ENCODE results near the gene LAYN. TPM values are rescaled to one million over a fixed set of nuclear protein-coding genes. Genes with fewer than 3 reads are reported as not detected.

The LAYN gene
- polyA plus RNA-seq, 1 experiment, result 302 TPM

DNA sequence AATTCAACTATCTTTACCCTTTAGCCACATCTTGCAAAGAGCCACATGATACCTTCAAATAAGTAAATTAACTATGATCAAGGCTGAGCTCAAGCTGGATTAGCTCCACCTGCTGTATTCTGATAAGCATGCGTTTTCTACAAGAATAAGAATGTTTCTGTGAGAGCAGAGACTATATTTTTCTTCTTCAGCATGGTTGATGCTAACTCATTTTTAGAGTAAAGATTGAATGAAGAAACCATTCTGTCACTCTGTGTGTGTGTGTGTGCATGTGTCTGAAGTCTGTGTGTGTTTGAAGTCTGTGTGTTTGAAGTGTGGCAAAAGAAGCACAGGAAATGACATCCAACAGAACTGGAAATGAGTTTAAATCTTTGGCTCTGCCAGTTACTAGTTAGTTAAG is 12.0 kb upstream of the LAYN start:
- DNase-seq (ENCODE audit: low read depth), result no peak
- CTCF ChIA-PET, result interaction anchor here (0.7 kb wide), 1 partner anchor 314 kb away, joined by 3 read pairs; no protein-coding TSS in a partner anchor
- Histone ChIP-seq H3K4me3 (ENCODE audit: low read depth, low read length) (no peak overlapping the region), H3K36me3 (ENCODE audit: control insufficient read depth, insufficient read depth, low read length) (no peaks in the 10 kb centered on the region), H3K27me3 (ENCODE audit: control insufficient read depth, insufficient read depth, low read length) (no peaks in the 10 kb centered on the region)
- TF ChIP-seq, protein P1, sequence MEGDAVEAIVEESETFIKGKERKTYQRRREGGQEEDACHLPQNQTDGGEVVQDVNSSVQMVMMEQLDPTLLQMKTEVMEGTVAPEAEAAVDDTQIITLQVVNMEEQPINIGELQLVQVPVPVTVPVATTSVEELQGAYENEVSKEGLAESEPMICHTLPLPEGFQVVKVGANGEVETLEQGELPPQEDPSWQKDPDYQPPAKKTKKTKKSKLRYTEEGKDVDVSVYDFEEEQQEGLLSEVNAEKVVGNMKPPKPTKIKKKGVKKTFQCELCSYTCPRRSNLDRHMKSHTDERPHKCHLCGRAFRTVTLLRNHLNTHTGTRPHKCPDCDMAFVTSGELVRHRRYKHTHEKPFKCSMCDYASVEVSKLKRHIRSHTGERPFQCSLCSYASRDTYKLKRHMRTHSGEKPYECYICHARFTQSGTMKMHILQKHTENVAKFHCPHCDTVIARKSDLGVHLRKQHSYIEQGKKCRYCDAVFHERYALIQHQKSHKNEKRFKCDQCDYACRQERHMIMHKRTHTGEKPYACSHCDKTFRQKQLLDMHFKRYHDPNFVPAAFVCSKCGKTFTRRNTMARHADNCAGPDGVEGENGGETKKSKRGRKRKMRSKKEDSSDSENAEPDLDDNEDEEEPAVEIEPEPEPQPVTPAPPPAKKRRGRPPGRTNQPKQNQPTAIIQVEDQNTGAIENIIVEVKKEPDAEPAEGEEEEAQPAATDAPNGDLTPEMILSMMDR (IDR thresholded peaks at IDR 0.05; ENCODE audit: insufficient read depth, low read depth, low read length), result 0 out of 2 replicates have a peak, but pooled peaks have one; percentile 12
- POLR2A ChIA-PET, result no interaction called here

DNA sequence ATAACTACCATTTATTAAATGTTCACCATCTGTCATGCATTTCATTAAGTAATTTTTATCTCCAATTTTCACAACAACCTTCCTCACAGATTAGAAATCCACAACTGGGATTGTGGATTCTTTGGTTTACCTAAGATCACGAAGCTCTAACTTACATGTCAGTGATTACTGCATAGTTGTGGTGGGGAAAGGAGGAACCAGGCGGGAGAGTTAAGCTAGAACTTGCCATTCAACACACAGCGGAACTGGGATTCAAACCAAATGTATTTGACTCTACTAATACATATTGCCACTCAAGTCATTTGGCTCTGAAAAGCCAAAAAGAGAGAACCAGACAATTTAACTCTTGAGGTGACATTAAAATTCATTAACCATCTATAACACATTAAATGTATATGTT is 10.4 kb upstream of the LAYN start:
- POLR2A ChIA-PET, result interaction anchor here (0.8 kb wide), 1 partner anchor 53 kb away, joined by 10 read pairs; no protein-coding TSS in a partner anchor
- DNase-seq (ENCODE audit: low read depth), result no peak

DNA sequence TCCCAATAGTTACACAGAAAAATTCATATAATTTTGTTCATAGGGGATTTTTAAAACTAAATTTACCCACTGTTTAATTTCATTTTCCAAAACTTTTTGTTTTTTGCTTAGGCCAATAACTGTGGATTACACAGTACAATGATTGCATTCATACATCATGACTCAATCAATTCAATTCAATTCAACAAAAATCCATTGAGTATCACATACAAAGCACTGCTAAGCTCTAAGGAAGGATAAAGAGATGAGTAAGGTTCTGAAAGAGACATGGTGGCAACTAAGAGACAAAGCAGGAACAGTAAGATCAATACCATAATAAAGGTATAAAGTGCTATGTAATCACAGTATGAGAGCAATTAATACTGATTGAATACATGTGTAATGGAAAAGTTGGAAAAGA is 9.4 kb upstream of the LAYN start:
- H3K36me3 ChIP-seq (ENCODE audit: control insufficient read depth, insufficient read depth, low read length), result no peaks in the 10 kb centered on the region
- ChIA-PET CTCF (interaction anchor here (1.5 kb wide), 1 partner anchor 75 kb away, joined by 5 read pairs; no protein-coding TSS in a partner anchor), POLR2A (interaction anchor here (0.6 kb wide), 1 partner anchor 58 kb away, joined by 6 read pairs; no protein-coding TSS in a partner anchor)
- TF ChIP-seq, protein P1 (IDR thresholded peaks at IDR 0.05; ENCODE audit: insufficient read depth, low read depth, low read length), result no peak
- no peak for DNase-seq (ENCODE audit: low read depth)
- no peaks in the 10 kb centered on the region for H3K27me3 ChIP-seq (ENCODE audit: control insufficient read depth, insufficient read depth, low read length)
- no peak overlapping the region for H3K4me3 ChIP-seq (ENCODE audit: low read depth, low read length)

More for the DNA sequence above, 10.4 kb upstream of the LAYN start:
- H3K36me3 ChIP-seq (ENCODE audit: control insufficient read depth, insufficient read depth, low read length), result no peaks in the 10 kb centered on the region
- H3K27me3 ChIP-seq (ENCODE audit: control insufficient read depth, insufficient read depth, low read length), result no peaks in the 10 kb centered on the region
- CTCF ChIA-PET, result interaction anchor here (0.6 to 1.2 kb wide), 3 partner anchors 16 to 249 kb away, joined by 3 to 6 read pairs (median 3); no protein-coding TSS in a partner anchor
- H3K4me3 ChIP-seq (ENCODE audit: low read depth, low read length), result no peak overlapping the region
- TF ChIP-seq, protein P1 (IDR thresholded peaks at IDR 0.05; ENCODE audit: insufficient read depth, low read depth, low read length), result no peak

DNA sequence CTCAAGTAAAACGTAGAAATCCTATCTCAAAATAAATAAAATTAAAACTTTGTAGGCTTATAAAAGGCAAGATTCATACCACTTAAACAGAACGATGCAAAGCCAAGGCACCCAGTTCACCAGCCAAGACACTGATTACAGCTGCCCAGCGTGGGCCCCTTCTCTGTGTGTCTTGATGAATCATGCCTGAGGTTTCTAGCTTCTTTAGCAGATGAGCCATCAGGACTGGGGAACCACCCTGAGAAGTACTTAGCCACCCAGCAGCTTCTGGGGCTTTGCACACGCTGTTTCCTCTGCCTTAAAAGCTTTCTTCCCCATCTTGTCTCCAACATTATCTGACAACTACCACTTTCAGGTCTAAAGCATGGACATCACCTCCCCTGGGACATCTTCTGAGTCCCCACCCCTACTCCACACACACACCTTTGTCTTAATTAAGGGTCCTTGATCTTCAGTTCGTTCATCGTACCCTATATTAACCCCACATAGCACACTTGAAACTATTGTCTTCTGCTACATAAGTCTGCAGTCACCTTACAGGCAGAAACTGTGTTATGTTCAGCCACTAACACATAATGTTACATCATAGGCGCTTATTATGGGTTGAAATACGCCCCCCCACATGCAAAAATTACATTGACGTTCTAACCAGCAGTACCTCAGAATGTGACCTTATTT is 8.7 kb upstream of the LAYN start:
- no peak for DNase-seq (ENCODE audit: low read depth)
- ChIA-PET CTCF (interaction anchor here (1.2 to 1.5 kb wide), 2 partner anchors 32 to 75 kb away, joined by 5 read pairs; no protein-coding TSS in a partner anchor), POLR2A (interaction anchor here (0.6 to 0.7 kb wide), 2 partner anchors 59 to 86 kb away, joined by 3 to 6 read pairs; no protein-coding TSS in a partner anchor)
- H3K27me3 ChIP-seq (ENCODE audit: control insufficient read depth, insufficient read depth, low read length), result no peaks in the 10 kb centered on the region
- TF ChIP-seq, protein P1 (IDR thresholded peaks at IDR 0.05; ENCODE audit: insufficient read depth, low read depth, low read length), result no peak
- no peaks in the 10 kb centered on the region for H3K36me3 ChIP-seq (ENCODE audit: control insufficient read depth, insufficient read depth, low read length)
- H3K4me3 ChIP-seq (ENCODE audit: low read depth, low read length), result no peak overlapping the region

DNA sequence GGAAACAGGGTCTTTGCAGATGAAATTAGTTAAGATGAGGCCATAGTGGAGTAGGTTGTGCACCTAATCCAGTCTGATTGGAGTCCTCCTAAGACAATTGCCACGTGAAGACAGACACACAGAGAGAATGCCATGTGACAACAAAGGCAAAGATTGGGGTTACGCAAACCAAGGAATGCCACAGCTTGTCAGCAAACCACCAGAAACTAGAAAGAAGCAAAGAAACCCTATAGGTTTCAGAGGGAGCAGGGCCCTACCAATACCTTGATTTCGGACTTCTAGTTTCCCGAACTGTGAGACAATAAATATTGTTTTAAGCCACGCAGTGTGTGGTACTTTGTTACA is 8.2 kb upstream of the LAYN start:
- H3K4me3 ChIP-seq (ENCODE audit: low read depth, low read length), result no peak overlapping the region
- ChIA-PET POLR2A (no interaction called here), CTCF (interaction anchor here (1.2 to 2.8 kb wide), 2 partner anchors 32 to 86 kb away, joined by 5 to 9 read pairs; no protein-coding TSS in a partner anchor)
- no peak for DNase-seq (ENCODE audit: low read depth)
- no peaks in the 10 kb centered on the region for H3K36me3 ChIP-seq (ENCODE audit: control insufficient read depth, insufficient read depth, low read length)
- TF ChIP-seq, protein P1 (IDR thresholded peaks at IDR 0.05; ENCODE audit: insufficient read depth, low read depth, low read length), result no peak
- H3K27me3 ChIP-seq (ENCODE audit: control insufficient read depth, insufficient read depth, low read length), result no peaks in the 10 kb centered on the region
